ENCODE measurements around the gene CARD16.

GRCh38 chr11:104997288-104997687 is 47.8 kb downstream of the CARD16 start:
- no peak for TF ChIP-seq GABPA (IDR thresholded peaks at IDR 0.05; ENCODE audit: low read depth)
- no peak for TF ChIP-seq CTCF (IDR thresholded peaks at IDR 0.05; ENCODE audit: insufficient read depth, low read length)
- no peak for TF ChIP-seq SPI1 (IDR thresholded peaks at IDR 0.05; ENCODE audit: borderline replicate concordance, low read depth)
- no peak for TF ChIP-seq POLR2AphosphoS5 (IDR thresholded peaks at IDR 0.05; ENCODE audit: low read depth)
- TF ChIP-seq REST (IDR thresholded peaks at IDR 0.05; ENCODE audit: insufficient replicate concordance, low read depth): no peak

All from HL-60 (cell line).